ENCODE data around the gene SFXN2. TPM values are rescaled to one million over a fixed set of nuclear protein-coding genes. Genes with fewer than 3 reads are reported as not detected.

Gene SFXN2
- total RNA-seq, 1 experiment from 2014 or later = 5.4 TPM

GRCh38 chr10:102701272-102701671 lies 13.2 kb upstream of the SFXN2 start:
- no peaks in the 10 kb centered on the region for H3K36me3 ChIP-seq (ENCODE audit: low read depth)
- intact Hi-C loops (cut with micrococcal nuclease; ENCODE audit: unreplicated experiment) = no loop called here
- no TSS peak for BruUV-seq (replicated peaks)
- H3K9me3 ChIP-seq (ENCODE audit: insufficient read depth, low read depth) = no peaks in the 10 kb centered on the region
- no peaks in the 10 kb centered on the region for H3K27me3 ChIP-seq (ENCODE audit: insufficient read depth, low read depth)
- H3K9me2 ChIP-seq (ENCODE audit: insufficient read depth) = no peaks in the 10 kb centered on the region
- no peaks in the 10 kb centered on the region for H3F3A ChIP-seq (ENCODE audit: insufficient read depth, low read depth)
- no peak for TF ChIP-seq EZH2 (IDR thresholded peaks at IDR 0.05; ENCODE audit: low read depth)
- no peak for TF ChIP-seq CTCF (conservative IDR thresholded peaks at IDR 0.05)
- no peak overlapping the region for H3K4me2 ChIP-seq
- H2AFZ ChIP-seq = no peak overlapping the region
- no peak for DNase-seq
- no peaks in the 10 kb centered on the region for H3K4me1 ChIP-seq (replicated peaks; ENCODE audit: insufficient read depth)
- ChIA-PET CTCF (no interaction called here), POLR2A (ENCODE audit: unreplicated experiment) (no interaction called here)
- no peaks in the 10 kb centered on the region for H3K79me2 ChIP-seq (ENCODE audit: low read depth)
- no peak overlapping the region for H3K27ac ChIP-seq
- H3K4me3 ChIP-seq = no peak overlapping the region
- no peaks in the 10 kb centered on the region for H4K20me1 ChIP-seq (ENCODE audit: insufficient read depth)

- no peaks in the 10 kb centered on the region for H3K36me3 ChIP-seq (ENCODE audit: low read depth)
- TF ChIP-seq EZH2 (IDR thresholded peaks at IDR 0.05; ENCODE audit: low read depth) (no peak), CTCF (conservative IDR thresholded peaks at IDR 0.05) (no peak)
- H4K20me1 ChIP-seq (ENCODE audit: insufficient read depth) = no peaks in the 10 kb centered on the region
- no peaks in the 10 kb centered on the region for H3K27me3 ChIP-seq (ENCODE audit: insufficient read depth, low read depth)
- no peak overlapping the region for H3K27ac ChIP-seq
- no peak overlapping the region for H3K4me2 ChIP-seq
- no peaks in the 10 kb centered on the region for H3K4me1 ChIP-seq (replicated peaks; ENCODE audit: insufficient read depth)
- CTCF ChIA-PET = no interaction called here
- DNase-seq = no peak
- no peaks in the 10 kb centered on the region for H3K79me2 ChIP-seq (ENCODE audit: low read depth)
- POLR2A ChIA-PET (ENCODE audit: unreplicated experiment) = no interaction called here
- H3K4me3 ChIP-seq = no peak overlapping the region
- no peaks in the 10 kb centered on the region for H3K9me3 ChIP-seq (ENCODE audit: insufficient read depth, low read depth)
- H3K9me2 ChIP-seq (ENCODE audit: insufficient read depth) = no peaks in the 10 kb centered on the region
- intact Hi-C loops (cut with micrococcal nuclease; ENCODE audit: unreplicated experiment) = no loop called here
- no TSS peak for BruUV-seq (replicated peaks)
- H2AFZ ChIP-seq = no peak overlapping the region
- no peaks in the 10 kb centered on the region for H3F3A ChIP-seq (ENCODE audit: insufficient read depth, low read depth)
Measured at GRCh38 chr10:102701796-102702195, 12.6 kb upstream of the SFXN2 start.

- H3F3A ChIP-seq (ENCODE audit: insufficient read depth, low read depth) = no peaks in the 10 kb centered on the region
- no peak for TF ChIP-seq CTCF (conservative IDR thresholded peaks at IDR 0.05)
- no peak for TF ChIP-seq EZH2 (IDR thresholded peaks at IDR 0.05; ENCODE audit: low read depth)
Measured at GRCh38 chr10:102702742-102703141, 11.7 kb upstream of the SFXN2 start.

More at GRCh38 chr10:102702742-102703141, 11.7 kb upstream of the SFXN2 start:
- BruUV-seq (replicated peaks) = no TSS peak
- Histone ChIP-seq H3K9me2 (ENCODE audit: insufficient read depth) (no peaks in the 10 kb centered on the region), H3K79me2 (ENCODE audit: low read depth) (no peaks in the 10 kb centered on the region), H3K27me3 (ENCODE audit: insufficient read depth, low read depth) (no peaks in the 10 kb centered on the region), H3K27ac (no peak overlapping the region), H3K4me1 (replicated peaks; ENCODE audit: insufficient read depth) (no peaks in the 10 kb centered on the region), H3K36me3 (ENCODE audit: low read depth) (no peaks in the 10 kb centered on the region), H3K9me3 (ENCODE audit: insufficient read depth, low read depth) (no peaks in the 10 kb centered on the region), H3K4me2 (no peak overlapping the region), H2AFZ (no peak overlapping the region), H4K20me1 (ENCODE audit: insufficient read depth) (no peaks in the 10 kb centered on the region), H3K4me3 (no peak overlapping the region)
- ChIA-PET POLR2A (ENCODE audit: unreplicated experiment) (interaction anchor here (0.6 kb wide), 1 partner anchor 252 kb away, joined by 5 read pairs; no protein-coding TSS in a partner anchor), CTCF (no interaction called here)
- intact Hi-C loops (cut with micrococcal nuclease; ENCODE audit: unreplicated experiment) = no loop called here
- no peak for DNase-seq

Data from PC-9 (cell line).